ENCODE data around the gene LRIG1. TPM values are rescaled to one million over a fixed set of nuclear protein-coding genes. Genes with fewer than 3 reads are reported as not detected.

Gene LRIG1
- total RNA-seq, 4 donors from 2014 or later: 48.6 to 58.6 (median 52.5) TPM

DNA sequence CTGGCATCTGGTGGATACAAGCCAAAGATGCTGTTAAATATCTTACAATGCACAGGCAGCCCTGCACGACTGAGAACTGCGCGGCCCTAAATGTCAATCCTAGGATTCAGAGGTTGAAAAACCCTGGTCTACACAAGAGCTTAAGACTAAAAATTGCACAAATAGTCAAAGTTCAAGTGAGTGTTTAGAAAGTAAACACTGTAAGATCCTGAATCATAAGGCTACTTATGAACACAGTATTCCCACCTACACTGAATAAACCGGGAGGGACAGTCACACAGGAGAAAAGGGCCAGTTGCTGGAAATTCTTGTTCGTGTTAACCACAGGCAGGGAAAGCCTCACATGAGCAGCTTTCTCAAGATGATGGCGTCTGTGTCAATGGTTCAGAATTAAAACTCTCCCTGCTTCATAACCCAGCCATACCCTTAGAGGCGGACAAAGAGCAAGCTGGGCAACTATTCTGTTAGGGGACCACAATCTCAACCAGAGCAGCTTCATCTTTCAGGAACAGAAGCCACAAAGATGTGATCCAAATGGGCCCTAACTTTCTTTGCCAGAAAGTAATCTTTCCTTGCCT is 37.7 kb downstream of the LRIG1 start:
- TF ChIP-seq, protein P1, sequence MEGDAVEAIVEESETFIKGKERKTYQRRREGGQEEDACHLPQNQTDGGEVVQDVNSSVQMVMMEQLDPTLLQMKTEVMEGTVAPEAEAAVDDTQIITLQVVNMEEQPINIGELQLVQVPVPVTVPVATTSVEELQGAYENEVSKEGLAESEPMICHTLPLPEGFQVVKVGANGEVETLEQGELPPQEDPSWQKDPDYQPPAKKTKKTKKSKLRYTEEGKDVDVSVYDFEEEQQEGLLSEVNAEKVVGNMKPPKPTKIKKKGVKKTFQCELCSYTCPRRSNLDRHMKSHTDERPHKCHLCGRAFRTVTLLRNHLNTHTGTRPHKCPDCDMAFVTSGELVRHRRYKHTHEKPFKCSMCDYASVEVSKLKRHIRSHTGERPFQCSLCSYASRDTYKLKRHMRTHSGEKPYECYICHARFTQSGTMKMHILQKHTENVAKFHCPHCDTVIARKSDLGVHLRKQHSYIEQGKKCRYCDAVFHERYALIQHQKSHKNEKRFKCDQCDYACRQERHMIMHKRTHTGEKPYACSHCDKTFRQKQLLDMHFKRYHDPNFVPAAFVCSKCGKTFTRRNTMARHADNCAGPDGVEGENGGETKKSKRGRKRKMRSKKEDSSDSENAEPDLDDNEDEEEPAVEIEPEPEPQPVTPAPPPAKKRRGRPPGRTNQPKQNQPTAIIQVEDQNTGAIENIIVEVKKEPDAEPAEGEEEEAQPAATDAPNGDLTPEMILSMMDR (IDR thresholded peaks at IDR 0.05): no peak
- TF ChIP-seq EP300 (IDR thresholded peaks at IDR 0.05) (no peak), POLR2A (IDR thresholded peaks at IDR 0.05) (no peak)
- H3K9me3 ChIP-seq: no peaks in the 10 kb centered on the region
- H3K27me3 ChIP-seq: no peaks in the 10 kb centered on the region
- 47 to 51% methylated on average over 7 of the region's 7 CpGs for WGBS, 2 donors
- no peak overlapping the region for H3K27ac ChIP-seq
- no peak for DNase-seq (ENCODE audit: low spot score in 2 of 2)
- peaks cover 0 to 33% (median 0%) of the 10 kb centered on the region in 4 donors for H3K4me1 ChIP-seq
- H3K4me3 ChIP-seq: no peak overlapping the region
- peaks cover 0 to 25% (median 0%) of the 10 kb centered on the region in 3 donors for H3K36me3 ChIP-seq

- H3K9me3 ChIP-seq: no peaks in the 10 kb centered on the region
- WGBS, 2 donors: 56 to 63% methylated on average over 4 of the region's 4 CpGs
- no peak for DNase-seq (ENCODE audit: low spot score in 2 of 2)
- peaks cover 0 to 36% (median 18%) of the 10 kb centered on the region in 4 donors for H3K4me1 ChIP-seq
- H3K27me3 ChIP-seq: no peaks in the 10 kb centered on the region
- no peak overlapping the region for H3K4me3 ChIP-seq
- H3K36me3 ChIP-seq: peaks cover 0 to 29% (median 0%) of the 10 kb centered on the region in 3 donors
- peak overlapping the region in 1 of 4 donors; percentile 81 for H3K27ac ChIP-seq
- TF ChIP-seq POLR2A (IDR thresholded peaks at IDR 0.05) (no peak), EP300 (IDR thresholded peaks at IDR 0.05) (no peak)
- TF ChIP-seq, protein P1 (IDR thresholded peaks at IDR 0.05): no peak
Measured at GRCh38 chr3:66457252-66457651, 43.6 kb downstream of the LRIG1 start.

GRCh38 chr3:66456711-66457173 is 44.1 kb downstream of the LRIG1 start:
- Histone ChIP-seq H3K27me3 (no peaks in the 10 kb centered on the region), H3K4me3 (no peak overlapping the region), H3K4me1 (peaks cover 0 to 41% (median 22%) of the 10 kb centered on the region in 4 donors), H3K27ac (peak overlapping the region in 2 of 4 donors; percentile 30 to 81), H3K36me3 (peaks cover 0 to 25% (median 0%) of the 10 kb centered on the region in 3 donors), H3K9me3 (no peaks in the 10 kb centered on the region)
- 34 to 40% methylated on average over 10 of the region's 10 CpGs for WGBS, 2 donors
- TF ChIP-seq POLR2A (IDR thresholded peaks at IDR 0.05): no peak
- TF ChIP-seq, protein P1 (IDR thresholded peaks at IDR 0.05): no peak
- no peak for TF ChIP-seq EP300 (IDR thresholded peaks at IDR 0.05)
- peak in 1 of 2 donors; percentile 30 for DNase-seq (ENCODE audit: low spot score in 2 of 2)

- H3K4me1 ChIP-seq: peaks cover 0 to 64% (median 42%) of the 10 kb centered on the region in 4 donors
- H3K4me3 ChIP-seq: no peak overlapping the region
- H3K27me3 ChIP-seq: no peaks in the 10 kb centered on the region
- no peaks in the 10 kb centered on the region for H3K9me3 ChIP-seq
- H3K36me3 ChIP-seq: peaks cover 0 to 11% (median 0%) of the 10 kb centered on the region in 3 donors
- no peak for TF ChIP-seq POLR2A (IDR thresholded peaks at IDR 0.05)
- TF ChIP-seq EP300 (IDR thresholded peaks at IDR 0.05): no peak
- TF ChIP-seq, protein P1 (IDR thresholded peaks at IDR 0.05): no peak
- H3K27ac ChIP-seq: peak overlapping the region in 2 of 4 donors; percentile 72 to 79
- 82% methylated on average over 8 of the region's 8 CpGs for WGBS, 2 donors
- no peak for DNase-seq (ENCODE audit: low spot score in 2 of 2)
Measured at GRCh38 chr3:66454464-66454859, 46.4 kb downstream of the LRIG1 start.

DNA sequence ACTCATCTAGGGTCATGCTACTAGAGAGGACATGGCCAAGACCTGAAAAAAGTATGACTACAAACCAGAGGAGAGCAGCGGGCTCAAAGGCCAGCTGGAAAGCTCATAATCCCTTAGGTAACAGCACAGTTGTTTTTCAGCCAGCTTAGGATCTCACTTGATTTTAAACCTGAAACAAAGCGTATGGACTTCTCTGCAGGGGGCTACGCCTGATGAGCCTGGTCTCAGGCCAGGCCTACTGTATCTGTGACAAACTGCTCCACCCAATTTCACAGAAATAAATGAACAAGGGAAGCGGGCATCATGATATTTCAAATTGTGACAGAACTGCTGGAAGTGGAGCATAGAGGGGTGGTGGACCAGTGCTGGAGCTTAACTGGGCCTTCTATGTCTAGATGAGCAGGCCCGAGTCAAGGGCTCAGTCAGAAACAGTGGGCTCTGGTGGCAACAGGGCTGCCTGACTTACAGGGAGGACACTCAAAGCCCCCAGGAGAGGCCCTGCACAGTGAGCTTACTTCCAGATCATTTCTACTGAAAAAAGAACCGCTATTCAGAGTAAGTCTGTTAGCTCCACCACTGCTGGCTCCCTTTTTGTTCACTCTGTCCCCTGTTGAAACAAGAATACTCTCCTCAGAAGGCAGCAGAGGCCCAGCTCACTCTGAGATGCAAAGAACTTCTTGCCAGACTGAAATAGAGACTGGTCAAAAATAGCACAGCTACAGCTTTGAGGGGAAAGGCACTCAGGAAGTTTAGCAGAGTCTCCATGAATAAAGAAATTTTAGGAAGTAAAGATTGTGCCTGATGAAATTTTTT is 47.0 kb downstream of the LRIG1 start:
- H3K36me3 ChIP-seq: peaks cover 0 to 12% (median 0%) of the 10 kb centered on the region in 3 donors
- DNase-seq (ENCODE audit: low spot score in 2 of 2): no peak
- H3K27me3 ChIP-seq: no peaks in the 10 kb centered on the region
- 72 to 75% methylated on average over 6 of the region's 6 CpGs for WGBS, 2 donors
- no peak overlapping the region for H3K4me3 ChIP-seq
- TF ChIP-seq POLR2A (IDR thresholded peaks at IDR 0.05) (no peak), EP300 (IDR thresholded peaks at IDR 0.05) (no peak)
- TF ChIP-seq, protein P1 (IDR thresholded peaks at IDR 0.05): no peak
- H3K9me3 ChIP-seq: no peaks in the 10 kb centered on the region
- H3K27ac ChIP-seq: peak overlapping the region in 2 of 4 donors; percentile 72 to 79
- peaks cover 0 to 70% (median 47%) of the 10 kb centered on the region in 4 donors for H3K4me1 ChIP-seq

Data from tibial nerve (tissue), 4 donors.